HFF-Myc (cell line): ENCODE data around the gene PTGES3.

ENCODE experiments used
- DNase-seq: peaks from one replicate; pipeline ENCODE4 v3.0.0-alpha.2; 2011; ENCODE audit warnings: low read depth; ENCODE audit errors: extremely low read depth
- H3K4me3 ChIP-seq: replicated peaks from 2 replicates; pipeline ENCODE4 v1.5.1; 2011; ENCODE audit warnings: low read depth, mild to moderate bottlenecking, control low read depth, low read length
- TF ChIP-seq, protein P1 (sequence below): IDR thresholded peaks from 2 replicates; pipeline ENCODE4 v1.5.1; 2012; ENCODE audit warnings: mild to moderate bottlenecking, low read depth, low read length, control low read depth; ENCODE audit errors: missing control alignments

Gene PTGES3

DNA sequence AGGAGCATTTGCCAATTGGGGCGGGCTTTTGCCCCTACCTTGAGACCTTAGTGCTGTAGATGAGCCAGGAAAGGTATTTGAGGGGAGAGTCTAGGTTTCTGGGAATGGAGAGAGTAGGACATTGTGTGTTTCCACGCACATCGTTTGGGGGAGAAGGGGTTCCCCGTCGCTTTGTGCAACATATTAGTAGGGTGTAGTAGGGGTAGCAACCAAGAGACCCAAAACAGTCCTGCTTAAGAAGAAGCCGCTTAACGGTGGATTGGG is 694 bp upstream of the PTGES3 start:
- TF ChIP-seq, protein P1, sequence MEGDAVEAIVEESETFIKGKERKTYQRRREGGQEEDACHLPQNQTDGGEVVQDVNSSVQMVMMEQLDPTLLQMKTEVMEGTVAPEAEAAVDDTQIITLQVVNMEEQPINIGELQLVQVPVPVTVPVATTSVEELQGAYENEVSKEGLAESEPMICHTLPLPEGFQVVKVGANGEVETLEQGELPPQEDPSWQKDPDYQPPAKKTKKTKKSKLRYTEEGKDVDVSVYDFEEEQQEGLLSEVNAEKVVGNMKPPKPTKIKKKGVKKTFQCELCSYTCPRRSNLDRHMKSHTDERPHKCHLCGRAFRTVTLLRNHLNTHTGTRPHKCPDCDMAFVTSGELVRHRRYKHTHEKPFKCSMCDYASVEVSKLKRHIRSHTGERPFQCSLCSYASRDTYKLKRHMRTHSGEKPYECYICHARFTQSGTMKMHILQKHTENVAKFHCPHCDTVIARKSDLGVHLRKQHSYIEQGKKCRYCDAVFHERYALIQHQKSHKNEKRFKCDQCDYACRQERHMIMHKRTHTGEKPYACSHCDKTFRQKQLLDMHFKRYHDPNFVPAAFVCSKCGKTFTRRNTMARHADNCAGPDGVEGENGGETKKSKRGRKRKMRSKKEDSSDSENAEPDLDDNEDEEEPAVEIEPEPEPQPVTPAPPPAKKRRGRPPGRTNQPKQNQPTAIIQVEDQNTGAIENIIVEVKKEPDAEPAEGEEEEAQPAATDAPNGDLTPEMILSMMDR, result no peak
- DNase-seq, result no peak
- H3K4me3 ChIP-seq, result peak overlapping the region; percentile 97

DNA sequence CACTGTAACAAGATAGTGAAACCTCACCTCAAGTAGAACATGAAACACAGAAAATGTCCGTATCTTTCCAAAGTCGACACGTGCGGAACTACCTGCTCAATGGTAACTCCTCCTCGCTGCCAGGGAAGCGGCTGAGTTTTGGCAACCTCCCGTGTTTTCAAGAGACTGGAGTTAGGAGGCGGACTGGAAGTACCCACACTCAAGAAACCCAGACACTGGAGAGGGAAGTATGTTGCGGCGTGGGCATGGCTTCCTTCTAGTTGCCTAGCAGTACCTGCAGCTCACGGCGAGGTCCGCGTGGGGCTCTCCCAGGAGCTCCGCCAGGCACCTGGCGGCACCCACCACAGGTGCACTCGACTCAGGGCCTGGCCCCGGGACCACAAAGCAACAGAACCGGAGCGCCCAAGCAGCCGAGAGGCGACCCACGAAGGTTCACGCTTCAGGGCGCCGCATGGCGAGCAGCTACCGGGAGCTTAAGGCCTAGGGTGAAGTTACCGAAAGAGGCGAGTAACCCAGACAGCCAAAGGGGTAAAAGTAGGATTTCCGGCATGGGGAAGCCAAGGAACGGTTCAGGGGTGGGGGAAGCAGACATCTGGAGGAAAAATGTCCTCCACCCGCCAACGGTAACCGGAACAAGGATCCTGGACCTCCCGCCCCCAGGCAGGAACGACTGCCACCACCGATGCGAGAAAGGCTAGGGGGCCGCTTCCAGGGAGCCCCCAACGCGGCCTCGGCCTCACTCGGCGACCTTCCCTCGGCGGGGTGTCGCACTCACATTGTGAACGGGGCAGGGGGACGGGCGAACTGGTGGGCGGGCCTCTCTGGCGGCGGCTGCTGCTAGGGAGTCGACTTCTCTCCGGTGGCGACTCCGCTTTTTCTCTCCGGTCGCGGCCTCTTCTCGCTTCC is 608 bp downstream of the PTGES3 start:
- TF ChIP-seq, protein P1, result no peak
- H3K4me3 ChIP-seq, result peak overlapping the region; percentile 97
- DNase-seq, result no peak

DNA sequence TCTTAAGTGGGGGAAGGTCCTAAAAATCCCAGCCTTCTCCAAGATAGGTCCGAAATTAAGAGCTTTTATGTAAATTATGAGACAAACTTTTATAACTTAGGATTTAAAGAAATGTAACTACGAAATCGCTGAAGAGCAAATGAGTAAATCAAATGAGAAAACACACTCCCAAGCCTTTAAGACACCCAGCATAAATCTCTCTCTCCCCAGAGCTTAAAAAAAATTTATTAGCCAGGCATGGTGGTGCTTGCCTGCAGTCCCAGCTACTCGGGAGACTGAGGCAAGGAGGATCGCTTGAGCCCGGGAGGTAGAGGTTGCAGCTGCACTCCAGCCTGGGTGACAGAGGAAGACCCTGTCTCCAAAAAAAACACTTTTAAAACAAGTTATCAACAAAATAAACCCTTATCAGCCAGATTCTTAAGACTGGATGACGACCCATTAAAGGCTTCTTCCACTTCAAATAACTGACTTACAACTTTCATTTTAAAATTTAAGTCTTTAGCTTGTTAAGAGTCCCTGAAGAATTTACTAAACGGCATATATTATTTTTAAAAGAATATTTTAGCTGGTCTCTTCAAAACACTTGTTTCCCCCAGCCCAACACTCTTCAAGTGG is 3.2 kb downstream of the PTGES3 start:
- DNase-seq, result no peak
- TF ChIP-seq, protein P1, result no peak
- peak overlapping the region; percentile 97 for H3K4me3 ChIP-seq

DNA sequence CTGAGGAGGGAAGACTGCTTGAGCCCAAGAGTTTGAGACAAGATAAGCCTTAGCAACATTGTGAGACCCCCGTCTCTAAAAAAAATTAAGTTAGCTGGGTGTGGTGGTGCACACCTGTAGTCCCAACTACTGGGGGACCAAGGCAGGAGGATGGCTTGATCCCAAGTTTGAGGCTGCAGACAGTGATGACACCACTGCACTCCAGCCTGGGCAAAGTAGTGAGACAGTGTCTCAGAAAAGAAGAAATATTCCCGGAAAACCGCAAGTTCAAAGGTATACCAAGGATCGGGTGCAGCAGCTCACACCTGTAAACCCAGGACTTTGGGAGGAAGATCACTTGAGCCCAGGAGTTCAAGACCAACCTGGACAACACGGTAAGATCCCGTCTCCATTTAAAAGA is 5.8 kb downstream of the PTGES3 start:
- TF ChIP-seq, protein P1, result no peak
- no peak overlapping the region for H3K4me3 ChIP-seq

DNA sequence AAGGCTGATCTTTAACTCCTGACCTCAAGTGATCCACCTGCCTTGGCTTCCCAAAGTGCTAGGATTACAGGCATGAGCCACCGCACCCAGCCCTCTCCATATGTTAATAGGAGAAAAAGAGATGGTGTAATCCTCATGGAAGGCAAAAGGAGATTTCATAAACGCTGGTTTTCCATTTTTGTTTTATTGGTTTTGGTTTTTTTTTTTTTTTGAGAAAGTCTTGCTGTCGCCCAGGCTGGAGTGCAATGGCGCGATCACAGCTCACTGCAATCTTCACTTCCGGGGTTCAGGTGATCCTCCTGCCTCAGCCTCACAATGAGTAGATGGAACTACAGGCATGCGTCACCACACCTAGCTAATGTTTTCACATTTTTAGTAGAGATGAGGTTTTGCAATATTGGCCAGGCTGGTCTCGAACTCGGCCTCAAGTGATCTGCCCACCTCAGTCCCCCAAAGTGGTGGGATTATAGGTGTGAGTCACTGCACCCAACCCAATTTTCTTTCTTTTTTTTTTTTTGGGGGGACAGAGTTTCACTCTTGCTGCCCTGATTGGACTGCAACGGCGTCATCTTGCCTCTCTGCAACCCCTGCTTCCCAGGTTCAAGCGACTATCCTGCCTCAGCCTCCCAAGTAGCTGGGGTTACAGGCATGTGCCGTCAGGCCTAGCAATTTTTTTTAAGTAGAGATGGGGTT is 8.1 kb downstream of the PTGES3 start:
- H3K4me3 ChIP-seq, result no peak overlapping the region
- TF ChIP-seq, protein P1, result no peak
- DNase-seq, result no peak

More for the DNA sequence above, 5.8 kb downstream of the PTGES3 start:
- no peak for DNase-seq

DNA sequence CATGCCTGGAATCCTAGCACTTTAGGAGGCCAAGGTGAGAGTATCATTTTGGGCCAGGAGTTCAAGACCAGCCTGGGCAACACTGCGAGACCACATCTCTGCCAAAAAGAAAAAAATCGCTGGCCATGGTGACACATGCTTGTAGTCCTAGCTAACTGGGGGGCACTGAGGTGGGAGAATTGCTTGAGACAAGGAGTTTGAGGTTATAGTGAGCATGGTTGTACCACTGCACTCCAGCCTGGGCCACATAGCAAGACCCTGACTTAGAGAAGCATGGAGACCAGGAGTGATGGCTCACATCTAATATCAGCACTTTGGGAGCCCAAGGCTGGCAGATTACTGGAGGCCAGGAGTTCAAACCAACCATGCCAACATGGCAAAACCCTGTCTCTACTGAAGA is 9.2 kb downstream of the PTGES3 start:
- H3K4me3 ChIP-seq, result no peak overlapping the region
- DNase-seq, result no peak
- TF ChIP-seq, protein P1, result no peak
